Endodermal cell (in vitro differentiated cells): ENCODE data around the gene PPIP5K2. TPM values are rescaled to one million over a fixed set of nuclear protein-coding genes. Genes with fewer than 3 reads are reported as not detected.
A peak's percentile ranks its signal among the peaks of the same experiment; 100 is the strongest.
"Not testable (repeated sequence)": the region's sequence is repeated elsewhere in the genome, so short reads cannot be mapped to it uniquely, and the experiment has no call there.

Source experiments
- DNase-seq: peaks from one replicate; pipeline ENCODE4 v3.0.0-alpha.2; 2017
- H3K27ac ChIP-seq: 2 replicates; pipeline ENCODE4 v1.5.1; 2013; ENCODE audit warnings: mild to moderate bottlenecking, low read depth, low read length, moderate library complexity
- H3K27me3 ChIP-seq: 2 replicates; pipeline ENCODE4 v1.6.1; 2013; ENCODE audit warnings: mild to moderate bottlenecking, low read length, moderate library complexity; ENCODE audit not compliant: insufficient read depth, control insufficient read depth, poor library complexity, severe bottlenecking
- H3K36me3 ChIP-seq: 2 replicates; pipeline ENCODE4 v1.7.0; 2013; ENCODE audit warnings: mild to moderate bottlenecking, low read length, moderate library complexity; ENCODE audit not compliant: control insufficient read depth, insufficient read depth
- H3K4me1 ChIP-seq: one replicate; pipeline ENCODE4 v1.7.0; 2013; ENCODE audit warnings: low read length; ENCODE audit not compliant: control insufficient read depth, insufficient read depth
- H3K4me3 ChIP-seq: 2 replicates; pipeline ENCODE4 v1.5.1; 2013; ENCODE audit warnings: mild to moderate bottlenecking, low read length, moderate library complexity
- H3K9ac ChIP-seq: 2 replicates; pipeline ENCODE4 v1.6.1; 2013; ENCODE audit warnings: mild to moderate bottlenecking, low read length, moderate library complexity; ENCODE audit not compliant: poor library complexity, severe bottlenecking; ENCODE audit errors: extremely low read depth
- H3K9me3 ChIP-seq: 2 replicates; pipeline ENCODE4 v1.6.1; 2013; ENCODE audit warnings: mild to moderate bottlenecking, low read length, moderate library complexity; ENCODE audit not compliant: control insufficient read depth
- H3K27ac Mint-ChIP-seq: 2 replicates; pipeline ENCODE4 v1.8.0; 2020; ENCODE audit warnings: mixed read lengths
- H3K27me3 Mint-ChIP-seq: 2 replicates; pipeline ENCODE4 v1.8.0; 2021; ENCODE audit warnings: mild to moderate bottlenecking, mixed read lengths; ENCODE audit not compliant: insufficient read depth
- H3K36me3 Mint-ChIP-seq: 2 replicates; pipeline ENCODE4 v1.8.0; 2020; ENCODE audit warnings: low read depth, mixed read lengths
- H3K4me1 Mint-ChIP-seq: 2 replicates; pipeline ENCODE4 v1.8.0; 2020; ENCODE audit warnings: mixed read lengths
- H3K4me3 Mint-ChIP-seq: 2 replicates; pipeline ENCODE4 v1.8.0; 2020; ENCODE audit warnings: mild to moderate bottlenecking, moderate library complexity, mixed read lengths
- H3K9me3 Mint-ChIP-seq: 2 replicates; pipeline ENCODE4 v1.8.0; 2020; ENCODE audit warnings: mild to moderate bottlenecking, mixed read lengths
- WGBS, 2 experiments: methylation state at CpG; one replicate each; pipeline versions ENCODE4 v1.1.5 to v1.1.7; 2013; ENCODE audit warnings: missing lambda C conversion rate in 2 of 2, mixed read lengths in 1 of 2; ENCODE audit not compliant: insufficient coverage in 1 of 2, insufficient read length in 1 of 2; 5-methylcytosine and 5-hydroxymethylcytosine counted together
- total RNA-seq, 2 donors: library from RNA; stranded (reverse); fragmentation: NEBNext Ultra II Directional in 1 of 2; extraction: Animal tissue kit (Norgen Biotek cat#: 25700) in 1 of 2; gene quantifications; 2 replicates in 1 of 2; 3 replicates in 1 of 2; pipeline ENCODE4 v1.2.1, GENCODE V29; 2021
- TF ChIP-seq, protein P1 (sequence below): fragments of 200-600 bp; sonication (generic); conservative IDR thresholded peaks from 2 replicates; pipeline ENCODE4 v1.5.0; 2021; ENCODE audit warnings: antibody characterized with exemption, mild to moderate bottlenecking

The PPIP5K2 gene
- total RNA-seq, 2 donors from 2014 or later: 67.1 to 68.0 TPM

DNA sequence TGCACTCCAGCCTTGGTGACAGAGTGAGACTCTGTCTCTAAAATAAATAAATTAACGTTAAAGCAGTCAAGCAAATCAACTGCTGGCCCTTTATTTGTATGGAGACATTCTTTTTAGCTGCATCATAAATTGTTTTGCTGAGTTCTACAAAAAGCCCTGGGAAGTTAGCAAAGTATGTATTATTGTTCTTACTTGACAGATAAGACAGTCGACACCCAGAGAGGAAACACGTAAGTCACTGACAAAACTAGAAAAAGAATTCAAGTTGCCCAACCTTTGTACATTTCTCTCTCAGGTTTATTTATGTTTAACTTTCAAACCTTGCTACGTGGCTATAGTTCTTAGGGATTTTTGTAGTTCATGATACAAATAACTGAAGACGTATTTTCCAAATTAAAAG, 98.1 kb downstream of the PPIP5K2 start:
- H3K36me3 Mint-ChIP-seq: no peaks in the 10 kb centered on the region
- TF ChIP-seq, protein P1, sequence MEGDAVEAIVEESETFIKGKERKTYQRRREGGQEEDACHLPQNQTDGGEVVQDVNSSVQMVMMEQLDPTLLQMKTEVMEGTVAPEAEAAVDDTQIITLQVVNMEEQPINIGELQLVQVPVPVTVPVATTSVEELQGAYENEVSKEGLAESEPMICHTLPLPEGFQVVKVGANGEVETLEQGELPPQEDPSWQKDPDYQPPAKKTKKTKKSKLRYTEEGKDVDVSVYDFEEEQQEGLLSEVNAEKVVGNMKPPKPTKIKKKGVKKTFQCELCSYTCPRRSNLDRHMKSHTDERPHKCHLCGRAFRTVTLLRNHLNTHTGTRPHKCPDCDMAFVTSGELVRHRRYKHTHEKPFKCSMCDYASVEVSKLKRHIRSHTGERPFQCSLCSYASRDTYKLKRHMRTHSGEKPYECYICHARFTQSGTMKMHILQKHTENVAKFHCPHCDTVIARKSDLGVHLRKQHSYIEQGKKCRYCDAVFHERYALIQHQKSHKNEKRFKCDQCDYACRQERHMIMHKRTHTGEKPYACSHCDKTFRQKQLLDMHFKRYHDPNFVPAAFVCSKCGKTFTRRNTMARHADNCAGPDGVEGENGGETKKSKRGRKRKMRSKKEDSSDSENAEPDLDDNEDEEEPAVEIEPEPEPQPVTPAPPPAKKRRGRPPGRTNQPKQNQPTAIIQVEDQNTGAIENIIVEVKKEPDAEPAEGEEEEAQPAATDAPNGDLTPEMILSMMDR: no peak
- H3K9me3 Mint-ChIP-seq: peaks cover 3% of the 10 kb centered on the region
- 81 to 91% methylated on average over 4 of the region's 5 CpGs for WGBS, 2 experiments
- no peaks in the 10 kb centered on the region for H3K36me3 ChIP-seq
- no peaks in the 10 kb centered on the region for H3K27me3 ChIP-seq
- no peak overlapping the region for H3K9ac ChIP-seq
- no peak overlapping the region for H3K4me3 Mint-ChIP-seq
- no peaks in the 10 kb centered on the region for H3K9me3 ChIP-seq
- no peaks in the 10 kb centered on the region for H3K4me1 ChIP-seq
- H3K27ac Mint-ChIP-seq: no peak overlapping the region
- no peak overlapping the region for H3K27ac ChIP-seq
- no peak overlapping the region for H3K4me3 ChIP-seq
- no peaks in the 10 kb centered on the region for H3K27me3 Mint-ChIP-seq
- H3K4me1 Mint-ChIP-seq: peaks cover 6% of the 10 kb centered on the region
- no peak for DNase-seq

GRCh38 chr5:103219074-103219473, 99.0 kb downstream of the PPIP5K2 start:
- not testable (repeated sequence) for H3K4me1 ChIP-seq, H3K9me3 ChIP-seq, H3K36me3 ChIP-seq, H3K4me3 Mint-ChIP-seq, H3K36me3 Mint-ChIP-seq, H3K4me3 ChIP-seq, H3K27me3 ChIP-seq, H3K27me3 Mint-ChIP-seq, H3K27ac Mint-ChIP-seq, H3K9ac ChIP-seq, H3K9me3 Mint-ChIP-seq, H3K4me1 Mint-ChIP-seq, DNase-seq, H3K27ac ChIP-seq
- 100% methylated on average over 2 of the region's 2 CpGs; no CpG with 5 or more reads in 1 of the 2 experiments for WGBS, 2 experiments

DNA sequence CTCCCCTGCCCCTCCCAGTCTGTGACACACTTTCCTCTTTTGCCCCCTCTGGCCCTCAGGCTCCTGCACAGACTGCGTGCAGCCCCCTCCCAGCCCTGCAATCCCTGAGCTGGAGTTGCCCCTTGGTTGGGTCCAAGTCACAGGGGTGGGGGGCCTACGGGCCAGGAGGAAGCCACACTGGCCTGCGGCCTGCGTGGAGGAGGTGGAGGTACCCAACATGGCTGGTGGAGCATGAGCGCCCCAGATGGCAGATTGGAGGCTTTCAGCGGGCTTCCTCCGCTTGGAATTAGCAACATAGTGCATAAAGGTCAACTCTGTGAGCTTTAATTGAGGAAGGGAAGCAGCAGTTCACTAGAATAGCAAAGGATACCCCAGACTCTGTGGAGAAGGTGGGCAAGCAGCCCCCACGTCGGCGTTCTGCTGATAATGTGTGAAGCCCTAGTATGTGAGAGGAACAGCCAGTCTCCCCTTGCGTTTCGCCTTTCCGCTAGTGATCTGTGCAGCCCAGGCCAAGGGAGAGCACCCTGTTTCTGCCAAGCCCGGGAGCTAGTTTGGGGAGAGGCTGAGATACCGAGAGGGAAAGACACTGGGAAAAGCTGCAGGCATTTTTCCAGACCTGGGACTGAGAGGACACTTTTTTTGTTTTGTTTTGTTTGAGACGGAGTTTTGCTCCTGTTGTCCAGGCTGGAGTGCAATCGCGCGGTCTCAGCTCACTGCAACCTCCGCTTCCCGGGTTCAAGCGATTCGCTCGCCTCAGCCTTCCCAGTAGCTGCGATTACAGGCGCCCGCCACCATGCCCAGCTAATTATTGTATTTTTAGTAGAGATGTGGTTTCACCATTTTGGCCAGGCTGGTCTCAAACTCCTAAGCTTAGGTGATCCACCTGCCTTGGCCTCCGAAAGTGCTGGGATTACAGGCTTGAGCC, 103.2 kb downstream of the PPIP5K2 start:
- Histone ChIP-seq H3K9me3 (no peaks in the 10 kb centered on the region), H3K36me3 (no peaks in the 10 kb centered on the region), H3K4me3 (no peak overlapping the region), H3K27ac (no peak overlapping the region), H3K27me3 (no peaks in the 10 kb centered on the region), H3K9ac (no peak overlapping the region), H3K4me1 (no peaks in the 10 kb centered on the region)
- DNase-seq: peak; percentile 69
- H3K27ac Mint-ChIP-seq: no peak overlapping the region
- peaks cover 3% of the 10 kb centered on the region for H3K9me3 Mint-ChIP-seq
- H3K4me1 Mint-ChIP-seq: no peaks in the 10 kb centered on the region
- H3K4me3 Mint-ChIP-seq: no peak overlapping the region
- TF ChIP-seq, protein P1: peak; percentile 39
- no peaks in the 10 kb centered on the region for H3K36me3 Mint-ChIP-seq
- WGBS, 2 experiments: 91 to 94% methylated on average over 19 to 28 of the region's 28 CpGs
- peaks cover 3% of the 10 kb centered on the region for H3K27me3 Mint-ChIP-seq
